Spinal cord (tissue), 10 donors: ENCODE data around the gene CD79B. TPM values are rescaled to one million over a fixed set of nuclear protein-coding genes. Genes with fewer than 3 reads are reported as not detected.
A peak's percentile ranks its signal among the peaks of the same experiment; 100 is the strongest.
"Not testable (repeated sequence)": the region's sequence is repeated elsewhere in the genome, so short reads cannot be mapped to it uniquely, and the experiment has no call there.

Experiments
- DNase-seq, 6 donors: peaks; one replicate each; pipeline versions ENCODE4 v3.0.0 to v3.0.0-alpha.2; 2013 to 2015; ENCODE audit warnings: low spot score in 6 of 6, low read depth in 4 of 6
- H3K27ac ChIP-seq: one replicate; pipeline ENCODE4 v1.5.1; 2013; ENCODE audit warnings: low read depth, low read length, control low read depth
- H3K27me3 ChIP-seq: one replicate; pipeline ENCODE4 v1.6.1; 2013; ENCODE audit warnings: low read length; ENCODE audit not compliant: control insufficient read depth, insufficient read depth
- H3K36me3 ChIP-seq: one replicate; pipeline ENCODE4 v1.6.1; 2013; ENCODE audit warnings: low read length; ENCODE audit not compliant: control insufficient read depth, insufficient read depth
- H3K4me1 ChIP-seq: one replicate; pipeline ENCODE4 v1.6.1; 2013; ENCODE audit warnings: low read length; ENCODE audit not compliant: control insufficient read depth, insufficient read depth
- H3K4me3 ChIP-seq: one replicate; pipeline ENCODE4 v1.5.1; 2013; ENCODE audit warnings: low read depth, low read length, control low read depth
- H3K9me3 ChIP-seq: one replicate; pipeline ENCODE4 v1.6.1; 2013; ENCODE audit warnings: low read length; ENCODE audit not compliant: control insufficient read depth, insufficient read depth
- WGBS: methylation state at CpG from one replicate; pipeline ENCODE4 v1.1.5; 2013; ENCODE audit warnings: missing lambda C conversion rate; ENCODE audit not compliant: insufficient coverage; 5-methylcytosine and 5-hydroxymethylcytosine counted together
- polyA plus RNA-seq, 2 donors: library from polyadenylated mRNA; unstranded; fragments of 120-200 nt; gene quantifications; one replicate each; pipeline ENCODE4 v1.2.1, GENCODE V29; 2013; ENCODE audit not compliant: insufficient read length in 2 of 2
- total RNA-seq, 2 donors: library from RNA; depleted of rRNA in 1 of 2; stranded (reverse); fragments of 120-200 nt in 1 of 2; fragments of >200 nt in 1 of 2; gene quantifications; one replicate each; pipeline versions ENCODE4 v1.2.3 to v1.2.4, GENCODE V29; 2013 to 2014
- donor health status: healthy.

Gene CD79B
- total and polyA plus RNA-seq, 4 donors: 0.36 to 1.2 (median 0.73) TPM

DNA sequence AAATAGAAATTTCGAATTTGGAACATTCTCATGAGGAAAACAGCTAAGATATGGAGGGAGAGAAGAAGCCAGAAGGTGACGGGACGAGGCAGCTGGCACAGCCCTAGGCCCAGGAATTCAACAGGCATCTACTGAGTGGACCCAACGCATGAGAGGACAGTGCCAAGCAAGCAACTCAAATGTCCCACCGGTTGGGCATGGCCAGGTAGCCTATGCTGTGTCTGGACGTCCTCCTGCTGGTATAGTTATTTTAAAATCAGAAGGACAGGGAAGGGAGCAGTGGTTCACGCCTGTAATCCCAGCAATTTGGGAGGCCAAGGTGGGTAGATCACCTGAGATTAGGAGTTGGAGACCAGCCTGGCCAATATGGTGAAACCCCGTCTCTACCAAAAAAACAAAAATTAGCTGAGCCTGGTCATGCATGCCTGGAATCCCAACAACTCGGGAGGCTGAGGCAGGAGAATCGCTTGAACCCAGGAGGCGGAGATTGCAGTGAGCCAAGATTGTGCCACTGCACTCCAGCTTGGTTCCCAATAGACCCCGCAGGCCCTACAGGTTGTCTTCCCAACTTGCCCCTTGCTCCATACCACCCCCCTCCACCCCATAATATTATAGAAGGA is 15.5 kb downstream of the CD79B start:
- DNase-seq: no peak
- H3K4me1 ChIP-seq: no peaks in the 10 kb centered on the region
- H3K27ac ChIP-seq: no peak overlapping the region
- H3K36me3 ChIP-seq: no peaks in the 10 kb centered on the region
- H3K4me3 ChIP-seq: no peak overlapping the region
- WGBS: 93% methylated on average over 11 of the region's 12 CpGs
- no peaks in the 10 kb centered on the region for H3K9me3 ChIP-seq
- peaks cover 3% of the 10 kb centered on the region for H3K27me3 ChIP-seq

DNA sequence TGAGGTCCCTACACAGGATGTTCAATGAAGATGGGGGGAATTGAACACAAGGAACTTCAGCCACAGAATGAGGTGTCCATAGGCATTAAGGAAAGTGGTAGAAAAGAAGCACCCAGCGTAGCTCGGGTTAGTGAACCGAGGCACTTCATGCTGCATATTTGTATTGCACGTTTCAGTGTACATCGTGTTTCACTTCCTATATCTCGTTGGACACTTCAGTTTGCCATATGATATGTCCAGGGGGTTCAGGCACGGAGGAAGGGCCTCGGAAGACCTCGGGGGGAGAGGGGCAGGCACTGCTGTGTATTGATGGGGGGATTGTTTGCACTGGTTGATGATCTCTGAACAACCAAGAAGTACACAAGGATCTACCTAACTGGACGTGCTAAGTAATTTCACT is 16.4 kb downstream of the CD79B start:
- not testable (repeated sequence) for H3K4me3 ChIP-seq, H3K27me3 ChIP-seq, H3K27ac ChIP-seq, H3K4me1 ChIP-seq, H3K9me3 ChIP-seq, H3K36me3 ChIP-seq, DNase-seq
- WGBS: 84% methylated on average over 9 of the region's 10 CpGs

DNA sequence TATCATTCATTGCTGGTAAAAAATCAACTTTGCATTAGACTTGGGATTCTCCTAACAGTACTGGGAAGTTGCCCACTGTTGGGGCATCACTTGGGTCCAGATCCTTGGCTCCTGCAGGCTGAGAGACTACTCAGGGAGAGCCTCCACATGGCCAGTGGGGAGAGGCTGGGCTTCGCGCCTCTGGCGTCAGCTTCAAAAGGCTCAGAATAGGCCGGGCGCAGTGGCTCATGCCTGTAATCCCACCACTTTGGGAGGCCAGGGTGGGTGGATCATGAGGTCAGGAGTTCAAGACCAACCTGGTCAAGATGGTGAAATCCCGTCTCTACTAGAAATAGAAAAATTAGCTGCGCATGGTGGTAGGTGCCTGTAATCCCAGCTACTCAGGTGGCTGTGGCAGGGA is 17.7 kb downstream of the CD79B start:
- Histone ChIP-seq H3K4me1 (no peaks in the 10 kb centered on the region), H3K27me3 (peaks cover 3% of the 10 kb centered on the region), H3K9me3 (no peaks in the 10 kb centered on the region), H3K27ac (no peak overlapping the region), H3K4me3 (no peak overlapping the region), H3K36me3 (no peaks in the 10 kb centered on the region)
- 95% methylated on average over 7 of the region's 7 CpGs for WGBS
- no peak for DNase-seq

DNA sequence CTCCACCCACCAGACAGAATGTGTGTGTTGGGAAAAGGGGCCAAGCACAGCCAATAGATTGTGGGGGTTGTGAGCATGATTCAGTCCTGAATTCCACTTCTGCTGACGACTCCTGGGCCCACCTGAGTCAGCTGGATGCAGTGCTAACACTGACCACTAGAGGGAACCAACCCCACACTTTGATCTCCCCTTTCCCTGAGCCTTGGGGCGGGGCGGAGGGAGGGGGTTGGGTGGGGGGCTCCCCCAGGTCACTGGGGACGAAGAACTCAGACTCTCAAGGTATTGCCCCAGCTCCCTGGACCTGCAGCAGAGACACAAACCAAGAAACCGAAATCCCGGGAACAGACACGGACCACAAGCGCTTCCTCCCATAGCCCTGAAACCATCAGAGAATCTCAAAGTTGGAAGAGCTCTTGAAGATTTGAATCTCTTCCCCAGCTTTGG is 20.5 kb downstream of the CD79B start:
- Histone ChIP-seq H3K27me3 (no peaks in the 10 kb centered on the region), H3K27ac (no peak overlapping the region), H3K4me3 (no peak overlapping the region), H3K36me3 (no peaks in the 10 kb centered on the region), H3K4me1 (no peaks in the 10 kb centered on the region), H3K9me3 (no peaks in the 10 kb centered on the region)
- DNase-seq: peak in 3 of 6 donors; percentile 5 to 61 (median 30)
- WGBS: 51% methylated on average over 5 of the region's 8 CpGs

DNA sequence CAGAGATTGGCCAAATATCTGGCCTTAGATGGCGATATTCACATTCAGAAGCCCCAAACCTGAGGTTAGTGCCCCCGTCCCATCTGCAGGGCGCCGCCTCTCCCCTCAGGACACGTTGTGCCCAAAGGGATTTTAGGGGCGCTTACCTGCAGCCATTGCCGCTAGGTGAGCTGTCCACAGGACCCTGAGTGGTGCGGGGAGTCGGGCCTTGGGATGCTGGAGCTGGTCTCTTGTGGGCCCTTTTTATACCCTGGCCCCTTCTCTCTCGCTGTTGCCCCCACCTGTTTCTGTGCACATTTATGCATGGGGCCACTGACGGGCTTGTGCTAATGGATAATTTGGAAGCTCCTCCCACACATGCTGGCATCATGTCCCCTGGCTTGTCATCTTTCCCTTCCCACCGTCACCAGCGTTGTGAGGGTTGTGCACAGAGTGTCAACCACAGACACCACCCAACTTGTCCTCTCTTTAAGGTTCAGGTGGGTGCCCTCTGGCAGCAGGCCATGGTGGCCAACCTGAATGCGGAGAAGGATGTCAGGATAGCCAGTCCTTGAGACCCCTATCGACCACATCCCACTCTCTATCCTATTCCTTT is 21.0 kb downstream of the CD79B start, which contains the start of gene CSHL1:
Gene CSHL1 (minus strand): TSS at position 218 of the 595 bp plus-strand sequence. CDS start 62 bp downstream, at position 156.
- DNase-seq: no peak
- Histone ChIP-seq H3K27me3 (no peaks in the 10 kb centered on the region), H3K9me3 (no peaks in the 10 kb centered on the region), H3K4me3 (no peak within 1 kb of the TSS), H3K4me1 (no peaks in the 10 kb centered on the region), H3K27ac (no peak within 1 kb of the TSS), H3K36me3 (no peaks in the 10 kb centered on the region)
- 70% methylated on average over 12 of the region's 15 CpGs for WGBS

DNA sequence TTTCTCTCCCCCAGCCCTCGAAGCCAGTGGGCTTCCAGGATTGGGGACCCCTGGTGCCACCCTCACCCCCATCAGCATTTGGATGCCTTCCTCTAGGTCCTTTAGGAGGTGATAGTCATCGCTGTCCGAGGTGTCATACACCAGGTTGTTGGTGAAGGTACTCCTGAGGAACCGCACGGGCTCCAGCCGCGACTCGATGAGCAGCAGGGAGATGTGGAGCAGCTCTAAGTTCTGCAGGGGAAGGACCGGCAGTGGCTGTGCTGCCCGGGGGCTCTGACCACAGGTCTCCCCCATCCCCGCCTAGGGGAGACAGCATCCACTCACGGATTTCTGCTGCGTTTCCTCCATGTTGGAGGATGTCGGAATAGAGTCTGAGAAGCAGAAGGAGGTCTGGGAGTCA is 22.0 kb downstream of the CD79B start:
- no peaks in the 10 kb centered on the region for H3K27me3 ChIP-seq
- H3K4me1 ChIP-seq: no peaks in the 10 kb centered on the region
- no peaks in the 10 kb centered on the region for H3K9me3 ChIP-seq
- no peak overlapping the region for H3K27ac ChIP-seq
- no peaks in the 10 kb centered on the region for H3K36me3 ChIP-seq
- DNase-seq: no peak
- WGBS: 86% methylated on average over 9 of the region's 14 CpGs
- no peak overlapping the region for H3K4me3 ChIP-seq

DNA sequence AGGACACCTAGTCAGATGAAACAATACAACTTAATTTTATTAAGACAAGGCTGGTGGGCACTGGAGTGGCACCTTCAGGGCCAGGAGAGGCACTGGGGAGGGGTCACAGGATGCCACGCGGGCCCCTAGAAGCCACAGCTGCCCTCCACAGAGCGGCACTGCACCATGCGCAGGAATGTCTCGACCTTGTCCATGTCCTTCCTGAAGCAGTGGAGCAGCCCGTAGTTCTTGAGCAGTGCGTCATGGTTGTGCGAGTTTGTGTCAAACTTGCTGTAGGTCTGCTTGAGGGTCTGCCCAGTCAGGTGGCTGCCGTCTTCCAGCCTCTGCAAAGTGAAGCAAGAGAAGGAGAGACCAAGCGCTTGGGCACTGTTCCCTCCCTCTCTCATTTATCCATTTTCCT is 22.5 kb downstream of the CD79B start:
- DNase-seq: not testable (repeated sequence)
- 90% methylated on average over 8 of the region's 10 CpGs for WGBS

DNA sequence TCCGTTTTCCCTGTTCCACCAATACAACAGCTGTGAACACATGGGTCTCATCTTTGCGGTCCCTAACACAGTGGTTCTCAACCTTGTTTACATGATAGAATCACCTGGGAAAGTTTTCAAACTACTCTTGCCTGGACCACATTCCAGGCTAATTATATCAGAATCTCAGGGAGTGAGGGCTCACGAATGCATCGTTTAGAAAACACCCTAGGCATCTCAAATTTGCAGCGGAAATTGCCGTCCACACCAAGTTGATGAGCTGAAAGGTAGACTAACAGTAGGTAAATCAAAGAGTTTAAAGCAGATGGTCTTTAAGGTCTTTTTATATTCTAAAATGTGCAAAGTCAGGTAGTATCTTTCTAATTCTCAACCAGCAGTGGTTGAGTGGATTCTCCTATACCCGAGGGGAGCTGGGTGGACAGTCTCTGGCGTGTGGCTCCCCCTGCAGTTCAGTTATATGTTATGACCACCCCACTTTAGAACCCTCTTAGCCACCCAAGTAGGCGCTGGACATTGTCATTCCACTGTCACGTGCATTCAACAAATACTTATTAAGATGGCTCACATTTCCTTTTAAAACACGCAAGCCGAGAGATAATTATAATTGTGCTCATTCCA is 24.9 kb downstream of the CD79B start:
- DNase-seq, H3K27ac ChIP-seq, H3K36me3 ChIP-seq, H3K4me1 ChIP-seq, H3K27me3 ChIP-seq, H3K9me3 ChIP-seq, H3K4me3 ChIP-seq: not testable (repeated sequence)
- 78% methylated on average over 2 of the region's 12 CpGs for WGBS

More for the DNA sequence above, 22.5 kb downstream of the CD79B start:
- not testable (repeated sequence) for H3K9me3 ChIP-seq, H3K4me1 ChIP-seq, H3K4me3 ChIP-seq, H3K27ac ChIP-seq, H3K36me3 ChIP-seq, H3K27me3 ChIP-seq

DNA sequence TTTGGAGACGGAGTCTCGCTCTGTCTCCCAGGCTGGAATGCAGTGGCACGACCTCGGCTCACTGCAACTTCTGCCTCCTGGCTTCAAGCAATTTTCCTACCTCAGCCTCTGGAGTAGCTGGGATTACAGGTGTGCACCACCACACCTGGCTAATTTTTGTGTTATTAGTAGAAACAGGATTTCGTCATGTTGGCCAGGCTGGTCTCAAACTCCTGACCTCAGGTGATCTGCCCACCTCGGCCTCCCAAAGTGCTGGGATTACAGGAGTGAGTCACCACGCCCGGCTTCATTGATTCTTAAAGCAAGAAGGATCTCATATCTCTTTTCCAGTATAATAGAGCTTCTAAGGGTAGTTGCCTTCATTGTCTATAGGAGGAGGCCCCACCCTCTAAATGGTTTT is 27.3 kb downstream of the CD79B start:
- not testable (repeated sequence) for H3K4me3 ChIP-seq, H3K9me3 ChIP-seq, DNase-seq, H3K36me3 ChIP-seq, H3K4me1 ChIP-seq, H3K27me3 ChIP-seq, H3K27ac ChIP-seq
- 100% methylated on average over 4 of the region's 8 CpGs for WGBS

DNA sequence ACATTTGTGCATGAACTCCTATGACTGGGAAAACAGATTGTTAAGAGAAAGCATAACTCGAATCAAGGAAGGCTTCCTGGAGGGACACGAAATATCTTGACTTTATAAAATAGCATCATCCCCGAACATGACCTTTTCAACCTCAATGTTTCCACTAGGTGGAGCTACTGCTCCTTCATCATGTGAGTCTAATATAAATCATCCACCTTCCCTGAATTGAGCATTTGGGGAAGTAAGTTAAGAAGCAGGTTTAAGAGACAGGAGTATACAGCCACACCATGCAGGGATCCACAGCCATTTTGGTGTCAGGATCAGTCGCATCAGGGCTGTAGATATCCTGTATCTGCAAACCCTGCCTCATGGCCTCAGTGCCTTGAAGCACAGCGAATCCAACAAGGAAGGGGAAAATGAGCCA is 28.3 kb downstream of the CD79B start:
- not testable (repeated sequence) for H3K36me3 ChIP-seq, H3K27me3 ChIP-seq, H3K4me3 ChIP-seq, H3K27ac ChIP-seq, H3K9me3 ChIP-seq, H3K4me1 ChIP-seq, DNase-seq
- WGBS: 55% methylated on average over 2 of the region's 5 CpGs
